Measurements from ENCODE around the gene PLK5.

PLK5 gene

GRCh38 chr19:1478934-1479707 is 44.8 kb upstream of the PLK5 start, which contains the start of gene C19orf25:
Gene C19orf25, minus strand, starts transcription at chr19:1479215. Its CDS starts 312 bp downstream, at chr19:1478903.
- no peaks in the 10 kb centered on the region for H4K20me1 ChIP-seq (ENCODE audit: insufficient read depth)
- no peak for TF ChIP-seq CTCF (conservative IDR thresholded peaks at IDR 0.05; ENCODE audit: low read depth, low read length)
- H3K79me2 ChIP-seq (ENCODE audit: insufficient read depth, low read depth): peaks cover 9% of the 10 kb centered on the region
- H3K27me3 ChIP-seq (ENCODE audit: insufficient read depth, low read depth): peaks cover 20% of the 10 kb centered on the region
- H3K36me3 ChIP-seq (ENCODE audit: insufficient read depth): no peaks in the 10 kb centered on the region; the same call in 1 of the 2 replicates
- H3K27ac ChIP-seq: no peak within 1 kb of the TSS
- H3K4me3 ChIP-seq (IDR thresholded peaks at IDR 0.05; ENCODE audit: insufficient read depth, low read depth, low read length): no peak within 1 kb of the TSS
- peak within 1 kb of the TSS; percentile 96 for H3K4me2 ChIP-seq
- peak within 1 kb of the TSS; percentile 92 for H2AFZ ChIP-seq (ENCODE audit: low read depth)
- H3K4me1 ChIP-seq (ENCODE audit: low read depth, poor library complexity, severe bottlenecking): peaks cover 13% of the 10 kb centered on the region
- peak within 1 kb of the TSS; percentile 42; the same call in 1 of the 2 replicates for H3K9ac ChIP-seq

- no peak for TF ChIP-seq CTCF (conservative IDR thresholded peaks at IDR 0.05; ENCODE audit: low read depth, low read length)
- Histone ChIP-seq H3K36me3 (ENCODE audit: insufficient read depth) (no peaks in the 10 kb centered on the region; the same call in 1 of the 2 replicates), H3K27ac (no peak overlapping the region), H3K79me2 (ENCODE audit: insufficient read depth, low read depth) (peaks cover 9% of the 10 kb centered on the region), H3K4me2 (no peak overlapping the region), H3K4me1 (ENCODE audit: low read depth, poor library complexity, severe bottlenecking) (peaks cover 13% of the 10 kb centered on the region), H4K20me1 (ENCODE audit: insufficient read depth) (no peaks in the 10 kb centered on the region), H2AFZ (ENCODE audit: low read depth) (no peak overlapping the region), H3K4me3 (IDR thresholded peaks at IDR 0.05; ENCODE audit: insufficient read depth, low read depth, low read length) (no peak overlapping the region), H3K9ac (no peak overlapping the region), H3K27me3 (ENCODE audit: insufficient read depth, low read depth) (peaks cover 37% of the 10 kb centered on the region)
These were observed 42.5 kb upstream of the PLK5 start for GRCh38 chr19:1481224-1481892.

GRCh38 chr19:1481893-1482360 is 42.0 kb upstream of the PLK5 start:
- Histone ChIP-seq H3K79me2 (ENCODE audit: insufficient read depth, low read depth) (peaks cover 9% of the 10 kb centered on the region), H3K4me3 (IDR thresholded peaks at IDR 0.05; ENCODE audit: insufficient read depth, low read depth, low read length) (no peak overlapping the region), H3K4me2 (no peak overlapping the region), H3K27ac (no peak overlapping the region), H3K4me1 (ENCODE audit: low read depth, poor library complexity, severe bottlenecking) (peaks cover 13% of the 10 kb centered on the region), H4K20me1 (ENCODE audit: insufficient read depth) (no peaks in the 10 kb centered on the region), H3K36me3 (ENCODE audit: insufficient read depth) (no peaks in the 10 kb centered on the region), H2AFZ (ENCODE audit: low read depth) (no peak overlapping the region), H3K27me3 (ENCODE audit: insufficient read depth, low read depth) (peaks cover 37% of the 10 kb centered on the region), H3K9ac (no peak overlapping the region)
- TF ChIP-seq CTCF (conservative IDR thresholded peaks at IDR 0.05; ENCODE audit: low read depth, low read length): no peak

GRCh38 chr19:1482361-1483130 is 41.3 kb upstream of the PLK5 start:
- Histone ChIP-seq H3K9ac (no peak overlapping the region), H3K4me2 (no peak overlapping the region), H4K20me1 (ENCODE audit: insufficient read depth) (no peaks in the 10 kb centered on the region), H3K27ac (no peak overlapping the region), H3K27me3 (ENCODE audit: insufficient read depth, low read depth) (peaks cover 42% of the 10 kb centered on the region), H3K36me3 (ENCODE audit: insufficient read depth) (no peaks in the 10 kb centered on the region), H3K4me3 (IDR thresholded peaks at IDR 0.05; ENCODE audit: insufficient read depth, low read depth, low read length) (no peak overlapping the region), H2AFZ (ENCODE audit: low read depth) (no peak overlapping the region), H3K4me1 (ENCODE audit: low read depth, poor library complexity, severe bottlenecking) (peaks cover 8% of the 10 kb centered on the region), H3K79me2 (ENCODE audit: insufficient read depth, low read depth) (peaks cover 9% of the 10 kb centered on the region)
- no peak for TF ChIP-seq CTCF (conservative IDR thresholded peaks at IDR 0.05; ENCODE audit: low read depth, low read length)
